Neural cell (in vitro differentiated cells): Measurements from ENCODE around the gene PPP2R5D.

Experiments
- EZH2 ChIP-seq: fragments of 200-600, 300-800 bp; shearing (Covaris generic), sonication (generic); IDR thresholded peaks from 2 replicates; pipeline ENCODE4 v1.6.1; 2014; ENCODE audit warnings: antibody characterized with exemption, low read length, borderline replicate concordance, mild to moderate bottlenecking; ENCODE audit not compliant: insufficient read depth, poor library complexity, severe bottlenecking
- POLR2AphosphoS5 ChIP-seq: IDR thresholded peaks from 2 replicates; pipeline ENCODE4 v1.6.1; 2012
- TF ChIP-seq, protein P1 (sequence below): fragments of 450-650 bp; IDR thresholded peaks from 2 replicates; pipeline ENCODE4 v1.5.1; 2014; ENCODE audit warnings: antibody characterized with exemption, mild to moderate bottlenecking, moderate library complexity; ENCODE audit not compliant: poor library complexity, severe bottlenecking
- TF ChIP-seq, protein P2 (sequence below): IDR thresholded peaks from 2 replicates; pipeline ENCODE4 v1.6.1; 2012; ENCODE audit warnings: borderline replicate concordance

DNA sequence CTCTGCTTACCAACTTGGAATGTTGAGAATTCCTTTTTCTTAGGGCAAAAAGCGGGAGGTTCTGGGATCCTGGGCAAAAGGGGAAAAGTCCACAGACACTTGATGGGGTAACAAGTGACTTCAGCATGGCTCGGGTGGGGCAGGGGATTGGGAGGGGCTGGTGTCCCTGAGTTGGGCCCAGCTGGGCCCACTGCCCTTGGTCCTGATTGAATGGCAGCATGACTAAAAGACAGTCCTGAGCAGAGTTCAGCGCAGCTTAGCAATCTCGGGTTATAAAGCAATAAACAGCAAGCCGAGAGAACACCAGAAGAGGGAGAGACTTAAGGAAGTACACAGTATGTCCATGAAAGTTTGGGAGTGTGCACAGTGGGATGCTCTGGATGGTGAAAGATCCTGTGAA lies 5.6 kb downstream of the PPP2R5D start:
- TF ChIP-seq, protein P1, sequence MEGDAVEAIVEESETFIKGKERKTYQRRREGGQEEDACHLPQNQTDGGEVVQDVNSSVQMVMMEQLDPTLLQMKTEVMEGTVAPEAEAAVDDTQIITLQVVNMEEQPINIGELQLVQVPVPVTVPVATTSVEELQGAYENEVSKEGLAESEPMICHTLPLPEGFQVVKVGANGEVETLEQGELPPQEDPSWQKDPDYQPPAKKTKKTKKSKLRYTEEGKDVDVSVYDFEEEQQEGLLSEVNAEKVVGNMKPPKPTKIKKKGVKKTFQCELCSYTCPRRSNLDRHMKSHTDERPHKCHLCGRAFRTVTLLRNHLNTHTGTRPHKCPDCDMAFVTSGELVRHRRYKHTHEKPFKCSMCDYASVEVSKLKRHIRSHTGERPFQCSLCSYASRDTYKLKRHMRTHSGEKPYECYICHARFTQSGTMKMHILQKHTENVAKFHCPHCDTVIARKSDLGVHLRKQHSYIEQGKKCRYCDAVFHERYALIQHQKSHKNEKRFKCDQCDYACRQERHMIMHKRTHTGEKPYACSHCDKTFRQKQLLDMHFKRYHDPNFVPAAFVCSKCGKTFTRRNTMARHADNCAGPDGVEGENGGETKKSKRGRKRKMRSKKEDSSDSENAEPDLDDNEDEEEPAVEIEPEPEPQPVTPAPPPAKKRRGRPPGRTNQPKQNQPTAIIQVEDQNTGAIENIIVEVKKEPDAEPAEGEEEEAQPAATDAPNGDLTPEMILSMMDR, result no peak
- TF ChIP-seq, protein P2, sequence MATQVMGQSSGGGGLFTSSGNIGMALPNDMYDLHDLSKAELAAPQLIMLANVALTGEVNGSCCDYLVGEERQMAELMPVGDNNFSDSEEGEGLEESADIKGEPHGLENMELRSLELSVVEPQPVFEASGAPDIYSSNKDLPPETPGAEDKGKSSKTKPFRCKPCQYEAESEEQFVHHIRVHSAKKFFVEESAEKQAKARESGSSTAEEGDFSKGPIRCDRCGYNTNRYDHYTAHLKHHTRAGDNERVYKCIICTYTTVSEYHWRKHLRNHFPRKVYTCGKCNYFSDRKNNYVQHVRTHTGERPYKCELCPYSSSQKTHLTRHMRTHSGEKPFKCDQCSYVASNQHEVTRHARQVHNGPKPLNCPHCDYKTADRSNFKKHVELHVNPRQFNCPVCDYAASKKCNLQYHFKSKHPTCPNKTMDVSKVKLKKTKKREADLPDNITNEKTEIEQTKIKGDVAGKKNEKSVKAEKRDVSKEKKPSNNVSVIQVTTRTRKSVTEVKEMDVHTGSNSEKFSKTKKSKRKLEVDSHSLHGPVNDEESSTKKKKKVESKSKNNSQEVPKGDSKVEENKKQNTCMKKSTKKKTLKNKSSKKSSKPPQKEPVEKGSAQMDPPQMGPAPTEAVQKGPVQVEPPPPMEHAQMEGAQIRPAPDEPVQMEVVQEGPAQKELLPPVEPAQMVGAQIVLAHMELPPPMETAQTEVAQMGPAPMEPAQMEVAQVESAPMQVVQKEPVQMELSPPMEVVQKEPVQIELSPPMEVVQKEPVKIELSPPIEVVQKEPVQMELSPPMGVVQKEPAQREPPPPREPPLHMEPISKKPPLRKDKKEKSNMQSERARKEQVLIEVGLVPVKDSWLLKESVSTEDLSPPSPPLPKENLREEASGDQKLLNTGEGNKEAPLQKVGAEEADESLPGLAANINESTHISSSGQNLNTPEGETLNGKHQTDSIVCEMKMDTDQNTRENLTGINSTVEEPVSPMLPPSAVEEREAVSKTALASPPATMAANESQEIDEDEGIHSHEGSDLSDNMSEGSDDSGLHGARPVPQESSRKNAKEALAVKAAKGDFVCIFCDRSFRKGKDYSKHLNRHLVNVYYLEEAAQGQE, result no peak
- TF ChIP-seq EZH2 (no peak), POLR2AphosphoS5 (no peak)
